ENCODE measurements around the gene ANKRD42.

DNA sequence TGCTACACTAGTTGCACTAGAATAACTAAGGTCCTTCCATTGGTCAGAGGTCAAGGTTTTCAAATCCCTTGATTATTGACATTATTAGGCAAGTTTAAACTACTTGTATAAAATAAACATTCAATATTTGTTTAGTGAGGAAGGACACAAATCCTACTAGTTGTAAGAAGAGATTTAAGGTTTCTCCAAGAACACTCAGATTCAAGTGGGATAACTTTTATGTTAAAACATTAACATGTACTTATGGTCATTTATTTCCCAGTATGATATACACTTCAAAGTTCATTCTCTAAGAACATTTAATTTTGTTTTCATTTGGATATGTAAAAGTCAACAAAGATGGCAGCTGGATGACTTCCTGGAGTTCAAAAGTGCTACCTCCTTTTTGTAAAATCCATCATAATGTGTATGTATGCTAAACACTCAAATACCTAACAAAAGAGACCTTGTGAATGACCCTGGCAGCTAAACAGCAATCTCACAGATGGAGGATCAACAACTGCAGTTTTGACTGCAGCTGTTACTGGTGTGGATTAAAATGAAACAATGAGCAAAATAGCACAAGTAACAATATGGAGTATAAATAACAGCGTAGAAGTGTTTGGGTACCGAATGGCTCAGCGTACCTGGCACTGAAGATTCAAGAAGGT lies 91.1 kb downstream of the ANKRD42 start:
- TF ChIP-seq, protein P1, sequence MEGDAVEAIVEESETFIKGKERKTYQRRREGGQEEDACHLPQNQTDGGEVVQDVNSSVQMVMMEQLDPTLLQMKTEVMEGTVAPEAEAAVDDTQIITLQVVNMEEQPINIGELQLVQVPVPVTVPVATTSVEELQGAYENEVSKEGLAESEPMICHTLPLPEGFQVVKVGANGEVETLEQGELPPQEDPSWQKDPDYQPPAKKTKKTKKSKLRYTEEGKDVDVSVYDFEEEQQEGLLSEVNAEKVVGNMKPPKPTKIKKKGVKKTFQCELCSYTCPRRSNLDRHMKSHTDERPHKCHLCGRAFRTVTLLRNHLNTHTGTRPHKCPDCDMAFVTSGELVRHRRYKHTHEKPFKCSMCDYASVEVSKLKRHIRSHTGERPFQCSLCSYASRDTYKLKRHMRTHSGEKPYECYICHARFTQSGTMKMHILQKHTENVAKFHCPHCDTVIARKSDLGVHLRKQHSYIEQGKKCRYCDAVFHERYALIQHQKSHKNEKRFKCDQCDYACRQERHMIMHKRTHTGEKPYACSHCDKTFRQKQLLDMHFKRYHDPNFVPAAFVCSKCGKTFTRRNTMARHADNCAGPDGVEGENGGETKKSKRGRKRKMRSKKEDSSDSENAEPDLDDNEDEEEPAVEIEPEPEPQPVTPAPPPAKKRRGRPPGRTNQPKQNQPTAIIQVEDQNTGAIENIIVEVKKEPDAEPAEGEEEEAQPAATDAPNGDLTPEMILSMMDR (conservative IDR thresholded peaks at IDR 0.05; ENCODE audit: low read depth in 2 of 2): no peak
- TF ChIP-seq EZH2phosphoT487 (IDR thresholded peaks at IDR 0.05; ENCODE audit: unreplicated experiment): no peak
- no peak for TF ChIP-seq CREB1 (CRISPR knock-in tag; IDR thresholded peaks at IDR 0.05; ENCODE audit: low read depth)
- no peak for TF ChIP-seq EZH2 (IDR thresholded peaks at IDR 0.05; ENCODE audit: low read depth, unreplicated experiment)
- no peak for TF ChIP-seq POLR2AphosphoS5 (IDR thresholded peaks at IDR 0.05; ENCODE audit: low read depth)
- no peak for TF ChIP-seq JUNB (IDR thresholded peaks at IDR 0.05; ENCODE audit: unreplicated experiment)
- TF ChIP-seq, protein P2, sequence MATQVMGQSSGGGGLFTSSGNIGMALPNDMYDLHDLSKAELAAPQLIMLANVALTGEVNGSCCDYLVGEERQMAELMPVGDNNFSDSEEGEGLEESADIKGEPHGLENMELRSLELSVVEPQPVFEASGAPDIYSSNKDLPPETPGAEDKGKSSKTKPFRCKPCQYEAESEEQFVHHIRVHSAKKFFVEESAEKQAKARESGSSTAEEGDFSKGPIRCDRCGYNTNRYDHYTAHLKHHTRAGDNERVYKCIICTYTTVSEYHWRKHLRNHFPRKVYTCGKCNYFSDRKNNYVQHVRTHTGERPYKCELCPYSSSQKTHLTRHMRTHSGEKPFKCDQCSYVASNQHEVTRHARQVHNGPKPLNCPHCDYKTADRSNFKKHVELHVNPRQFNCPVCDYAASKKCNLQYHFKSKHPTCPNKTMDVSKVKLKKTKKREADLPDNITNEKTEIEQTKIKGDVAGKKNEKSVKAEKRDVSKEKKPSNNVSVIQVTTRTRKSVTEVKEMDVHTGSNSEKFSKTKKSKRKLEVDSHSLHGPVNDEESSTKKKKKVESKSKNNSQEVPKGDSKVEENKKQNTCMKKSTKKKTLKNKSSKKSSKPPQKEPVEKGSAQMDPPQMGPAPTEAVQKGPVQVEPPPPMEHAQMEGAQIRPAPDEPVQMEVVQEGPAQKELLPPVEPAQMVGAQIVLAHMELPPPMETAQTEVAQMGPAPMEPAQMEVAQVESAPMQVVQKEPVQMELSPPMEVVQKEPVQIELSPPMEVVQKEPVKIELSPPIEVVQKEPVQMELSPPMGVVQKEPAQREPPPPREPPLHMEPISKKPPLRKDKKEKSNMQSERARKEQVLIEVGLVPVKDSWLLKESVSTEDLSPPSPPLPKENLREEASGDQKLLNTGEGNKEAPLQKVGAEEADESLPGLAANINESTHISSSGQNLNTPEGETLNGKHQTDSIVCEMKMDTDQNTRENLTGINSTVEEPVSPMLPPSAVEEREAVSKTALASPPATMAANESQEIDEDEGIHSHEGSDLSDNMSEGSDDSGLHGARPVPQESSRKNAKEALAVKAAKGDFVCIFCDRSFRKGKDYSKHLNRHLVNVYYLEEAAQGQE (IDR thresholded peaks at IDR 0.05; ENCODE audit: unreplicated experiment): no peak
- TF ChIP-seq, protein P3, sequence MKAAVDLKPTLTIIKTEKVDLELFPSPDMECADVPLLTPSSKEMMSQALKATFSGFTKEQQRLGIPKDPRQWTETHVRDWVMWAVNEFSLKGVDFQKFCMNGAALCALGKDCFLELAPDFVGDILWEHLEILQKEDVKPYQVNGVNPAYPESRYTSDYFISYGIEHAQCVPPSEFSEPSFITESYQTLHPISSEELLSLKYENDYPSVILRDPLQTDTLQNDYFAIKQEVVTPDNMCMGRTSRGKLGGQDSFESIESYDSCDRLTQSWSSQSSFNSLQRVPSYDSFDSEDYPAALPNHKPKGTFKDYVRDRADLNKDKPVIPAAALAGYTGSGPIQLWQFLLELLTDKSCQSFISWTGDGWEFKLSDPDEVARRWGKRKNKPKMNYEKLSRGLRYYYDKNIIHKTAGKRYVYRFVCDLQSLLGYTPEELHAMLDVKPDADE (IDR thresholded peaks at IDR 0.05): no peak

Data from GM23338 (cell line).